ENCODE measurements around the gene EIF3D. TPM values are rescaled to one million over a fixed set of nuclear protein-coding genes. Genes with fewer than 3 reads are reported as not detected.

Gene EIF3D
- total and polyA plus RNA-seq, 9 of the 15 experiments (the other 6 are each of a cell fraction or from before 2014, with no cell fraction given) = 191 to 422 (median 279) TPM

DNA sequence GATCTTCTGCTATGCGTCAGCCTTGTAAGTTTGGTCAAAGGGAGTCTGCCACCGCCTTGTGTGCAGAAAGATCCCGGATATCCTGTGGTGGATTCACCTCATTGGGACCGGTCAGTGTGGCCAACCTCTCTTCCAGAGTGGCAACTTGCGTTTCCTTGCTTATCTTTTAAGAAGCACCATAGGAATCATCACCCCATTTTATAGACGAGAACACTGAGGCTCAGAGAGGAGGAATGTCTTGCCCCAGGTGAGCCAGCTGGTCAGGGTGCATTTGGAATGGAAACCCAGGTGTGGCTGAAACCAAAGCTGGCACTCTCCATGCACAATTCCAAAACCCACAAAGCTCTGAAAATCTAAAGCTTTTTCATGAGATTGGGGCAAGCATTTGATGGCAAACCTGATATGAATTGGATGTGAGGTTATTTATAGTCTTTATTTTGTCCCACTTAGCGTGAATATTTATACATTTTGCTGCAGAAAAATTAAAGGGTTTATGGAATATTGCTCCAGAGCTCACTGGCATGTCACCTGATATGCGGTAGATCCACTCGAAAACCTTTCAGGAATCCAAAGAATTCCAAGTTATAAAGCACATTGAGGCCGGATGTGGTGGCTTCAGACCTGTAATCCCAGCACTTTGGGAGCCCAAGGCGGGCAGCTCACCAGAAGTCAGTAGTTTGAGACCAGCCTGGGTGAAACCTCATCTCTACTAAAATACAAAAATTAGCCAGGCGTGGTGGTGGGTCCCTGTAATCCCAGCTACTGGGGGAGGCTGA is 12.1 kb upstream of the EIF3D start:
- ChIA-PET POLR2A (interaction anchor here (2.2 kb wide), 1 partner anchor 11 kb away, joined by 11 read pairs; the partner anchor contains the start of gene EIF3D), CTCF (ENCODE audit: low intra/inter-chr PET ratio) (no interaction called here)
- Histone ChIP-seq H3K9ac (ENCODE audit: insufficient read depth in 1 of 2, low read depth in 2 of 2, low read length in 2 of 2) (no peak overlapping the region), H3K4me2 (ENCODE audit: insufficient read depth, low read length) (no peak overlapping the region), H3K36me3 (ENCODE audit: control insufficient read depth, insufficient read depth, low read length) (no peaks in the 10 kb centered on the region), H3K27ac (ENCODE audit: extremely low read depth, low read depth, low read length) (no peak overlapping the region), H3K27me3 (ENCODE audit: control insufficient read depth in 2 of 2, insufficient read depth in 2 of 2, low read length in 2 of 2) (no peaks in the 10 kb centered on the region), H3K4me1 (replicated peaks in 1 of 2; ENCODE audit: control insufficient read depth in 2 of 2, insufficient read depth in 2 of 2, low read length in 2 of 2) (peaks cover 4 to 14% of the 10 kb centered on the region in 2 experiments; a peak in 4 of 5 replicates), H3K79me2 (ENCODE audit: control insufficient read depth, insufficient read depth, low read length) (no peaks in the 10 kb centered on the region), H3K4me3 (no peak overlapping the region), H3K9me3 (replicated peaks; ENCODE audit: control insufficient read depth, insufficient read depth, low read depth, low read length) (no peaks in the 10 kb centered on the region), H2AFZ (ENCODE audit: low read depth, low read length) (no peak overlapping the region), H4K20me1 (replicated peaks; ENCODE audit: control insufficient read depth, insufficient read depth, low read length) (no peaks in the 10 kb centered on the region), H3K9me1 (ENCODE audit: control insufficient read depth, insufficient read depth, low read length) (no peaks in the 10 kb centered on the region)
- DNase-seq (ENCODE audit: extremely low read depth in 1 of 4, low spot score in 3 of 4) (no peak), ATAC-seq (no peak), FAIRE-seq (no peak)
- 70% methylated on average over 12 of the region's 12 CpGs for WGBS (ENCODE audit: insufficient coverage, low coverage, missing lambda C conversion rate)
- intact Hi-C loops (cut with micrococcal nuclease) = no loop called here
- no TSS peak for BruUV-seq (replicated peaks)
- in situ Hi-C loops (cut with MboI) = loop anchor here (10.0 kb wide), 1 partner anchor 324 kb away; the partner anchor contains the start of gene NCF4
- TF ChIP-seq POU5F1 (IDR thresholded peaks at IDR 0.05; ENCODE audit: borderline replicate concordance, low read depth, low read length, partially characterized antibody) (no peak), RBM25 (IDR thresholded peaks at IDR 0.05; ENCODE audit: low read depth, low read length, severe bottlenecking) (peak; percentile 86), ZNF436 (CRISPR knock-in tag; IDR thresholded peaks at IDR 0.05) (no peak), BCOR (IDR thresholded peaks at IDR 0.05) (peak; percentile 70), ETV5 (CRISPR knock-in tag; IDR thresholded peaks at IDR 0.05; ENCODE audit: low read depth) (no peak), CTBP1 (IDR thresholded peaks at IDR 0.05; ENCODE audit: borderline replicate concordance) (no peak), KDM1A (IDR thresholded peaks at IDR 0.05) (peak; percentile 14 to 27; a peak in 1 of 4 replicates), ADNP (tag; IDR thresholded peaks at IDR 0.05) (no peak)
- TF ChIP-seq, protein P1, sequence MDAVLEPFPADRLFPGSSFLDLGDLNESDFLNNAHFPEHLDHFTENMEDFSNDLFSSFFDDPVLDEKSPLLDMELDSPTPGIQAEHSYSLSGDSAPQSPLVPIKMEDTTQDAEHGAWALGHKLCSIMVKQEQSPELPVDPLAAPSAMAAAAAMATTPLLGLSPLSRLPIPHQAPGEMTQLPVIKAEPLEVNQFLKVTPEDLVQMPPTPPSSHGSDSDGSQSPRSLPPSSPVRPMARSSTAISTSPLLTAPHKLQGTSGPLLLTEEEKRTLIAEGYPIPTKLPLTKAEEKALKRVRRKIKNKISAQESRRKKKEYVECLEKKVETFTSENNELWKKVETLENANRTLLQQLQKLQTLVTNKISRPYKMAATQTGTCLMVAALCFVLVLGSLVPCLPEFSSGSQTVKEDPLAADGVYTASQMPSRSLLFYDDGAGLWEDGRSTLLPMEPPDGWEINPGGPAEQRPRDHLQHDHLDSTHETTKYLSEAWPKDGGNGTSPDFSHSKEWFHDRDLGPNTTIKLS (IDR thresholded peaks at IDR 0.05; ENCODE audit: borderline replicate concordance, low read depth) = no peak

Measured in K562 (cell line).